NCI-H2227 treated with DMSO at 0.1 percent for 48 hours (cell line): Measurements from ENCODE around the gene C12orf42.
A peak's percentile ranks its signal among the peaks of the same experiment; 100 is the strongest.

Experiments used
- DNase-seq: peaks from one replicate; lab custom pipeline; 2025; lab: John Stamatoyannopoulos, UW

Gene C12orf42

DNA sequence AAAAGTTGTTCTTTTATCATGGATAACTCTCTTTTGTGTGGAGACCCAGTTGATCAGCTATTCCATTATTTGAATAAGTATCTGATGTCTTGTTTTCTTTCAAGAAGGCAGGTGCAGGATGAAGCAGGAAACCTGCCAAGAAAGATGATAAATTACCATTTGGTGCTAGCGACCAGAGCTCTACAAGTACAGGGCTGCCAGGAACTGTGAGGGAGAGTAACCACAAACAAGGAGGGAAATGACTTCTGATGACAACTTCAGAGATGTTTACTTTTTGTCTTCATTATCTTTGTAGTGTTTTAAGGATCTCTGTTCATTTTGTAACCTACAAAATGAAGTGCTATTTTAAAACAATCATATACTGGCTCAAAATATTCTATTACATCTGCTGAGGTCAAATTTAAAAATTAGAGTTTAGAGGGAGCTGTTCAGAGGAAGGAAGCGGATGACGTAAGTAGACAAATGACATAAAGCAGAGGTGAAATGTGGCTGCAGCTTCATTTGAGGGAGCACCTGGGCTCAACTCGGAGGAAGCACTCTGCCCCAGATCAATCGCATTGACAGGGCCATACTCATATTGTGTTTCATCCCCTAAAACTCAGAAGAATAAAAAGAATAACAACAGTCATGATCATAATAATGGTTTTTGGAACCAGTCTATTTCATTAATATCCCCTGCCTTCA is 226.8 kb downstream of the C12orf42 start:
- peak; percentile 19 for DNase-seq

GRCh38 chr12:103257763-103258162 is 238.0 kb downstream of the C12orf42 start:
- no peak for DNase-seq
